GM18870 (cell line): ENCODE results near the gene TBC1D5.
A peak's percentile ranks its signal among the peaks of the same experiment; 100 is the strongest.

Experiments
- ATAC-seq: cut with Tn5 transposase; IDR thresholded peaks from one replicate; pipeline ENCODE4 v1.9.1; 2021; ENCODE audit warnings: moderate library complexity; ENCODE audit not compliant: unreplicated experiment

Gene TBC1D5

DNA sequence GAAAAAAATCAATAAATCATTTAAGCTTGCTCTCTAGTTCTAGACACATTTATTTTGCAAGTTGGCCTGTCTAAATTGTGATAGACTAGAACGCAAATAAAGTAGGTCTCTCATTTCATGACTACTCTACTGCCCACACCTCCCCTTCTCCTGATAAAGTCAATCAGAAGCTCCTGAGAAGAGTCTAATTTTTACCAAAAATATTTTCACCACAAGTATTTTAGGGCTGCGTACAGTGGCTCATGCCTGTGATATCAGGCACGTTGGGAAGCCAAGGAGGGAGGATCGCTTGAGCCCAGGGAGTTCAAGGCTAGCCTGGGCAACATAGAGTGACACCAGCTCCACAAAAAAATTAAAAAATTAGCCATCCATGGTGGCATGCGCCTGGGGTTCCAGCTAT is 136.5 kb downstream of the TBC1D5 start:
- no peak for ATAC-seq

DNA sequence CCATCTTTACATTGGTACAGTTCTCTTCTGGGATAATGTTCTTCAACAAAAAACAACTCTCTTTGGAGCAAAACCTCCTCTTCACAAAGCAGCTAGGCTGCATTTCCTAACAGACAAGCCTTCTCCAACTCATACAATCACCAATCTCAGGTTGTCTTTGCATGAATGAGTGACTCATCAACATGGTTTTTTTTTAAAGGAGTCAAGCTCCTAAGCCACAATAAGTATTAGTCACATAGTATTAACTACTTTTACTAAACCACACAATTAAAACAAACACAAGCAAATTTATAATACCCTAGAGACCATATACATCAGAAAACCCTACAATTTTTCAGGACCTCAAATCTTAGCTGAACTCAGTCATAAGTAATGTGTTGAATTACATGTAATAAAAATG is 137.4 kb downstream of the TBC1D5 start:
- ATAC-seq: no peak

DNA sequence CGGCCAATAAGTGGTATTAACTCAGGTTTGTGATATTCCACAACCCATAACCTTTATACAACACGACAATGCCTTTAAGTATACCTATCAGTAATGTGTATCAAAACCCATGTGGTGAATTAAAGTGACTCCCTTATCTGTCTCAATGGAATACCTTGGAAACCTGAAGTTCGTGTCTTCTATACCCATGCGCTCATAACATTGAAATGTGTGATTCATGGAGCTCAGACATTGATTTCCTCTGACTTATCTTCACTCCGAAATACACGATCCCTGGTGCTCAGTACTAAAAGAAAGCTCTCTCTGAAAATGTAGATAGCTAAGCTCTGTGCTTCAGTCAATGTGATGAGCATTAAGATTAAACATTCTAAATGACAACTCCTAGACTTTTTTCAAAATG is 140.3 kb downstream of the TBC1D5 start:
- no peak for ATAC-seq

DNA sequence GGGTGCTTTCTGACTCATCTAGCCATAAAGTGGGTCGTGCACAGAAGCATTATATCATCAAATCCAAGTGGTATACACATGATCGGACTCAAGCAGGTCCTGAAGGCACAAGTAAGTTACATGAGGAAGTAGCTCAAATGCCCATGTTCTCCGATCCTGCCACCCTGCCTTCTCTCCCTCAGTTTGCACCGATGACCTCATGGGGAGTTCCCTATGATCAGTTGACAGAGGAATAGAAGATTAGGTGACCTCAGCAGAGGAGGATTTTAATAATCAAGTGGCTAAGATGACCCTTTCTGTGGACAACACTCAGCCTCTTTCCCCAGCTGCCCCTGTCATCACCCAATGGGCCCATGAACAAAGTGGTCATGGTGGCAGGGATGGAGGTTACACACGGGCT is 149.5 kb downstream of the TBC1D5 start:
- no peak for ATAC-seq

DNA sequence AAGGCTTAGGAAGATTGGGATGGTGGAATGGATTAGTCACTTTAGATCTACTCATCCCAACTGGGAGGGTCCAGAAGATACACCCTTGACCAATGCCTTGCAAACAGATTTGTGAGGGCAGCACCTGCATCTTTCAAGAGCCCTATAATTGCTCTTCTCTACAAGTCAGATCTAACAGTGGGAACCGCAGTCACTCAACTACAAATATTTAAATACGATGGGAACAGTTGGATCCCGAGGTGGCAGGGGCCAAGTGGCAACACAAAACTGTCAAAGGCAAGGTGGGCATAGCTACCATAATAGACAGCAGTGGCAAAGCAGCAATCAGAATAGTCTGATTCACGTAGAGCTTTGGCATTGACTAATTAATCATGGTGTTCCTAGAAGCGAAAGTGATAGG is 152.0 kb downstream of the TBC1D5 start:
- no peak for ATAC-seq

DNA sequence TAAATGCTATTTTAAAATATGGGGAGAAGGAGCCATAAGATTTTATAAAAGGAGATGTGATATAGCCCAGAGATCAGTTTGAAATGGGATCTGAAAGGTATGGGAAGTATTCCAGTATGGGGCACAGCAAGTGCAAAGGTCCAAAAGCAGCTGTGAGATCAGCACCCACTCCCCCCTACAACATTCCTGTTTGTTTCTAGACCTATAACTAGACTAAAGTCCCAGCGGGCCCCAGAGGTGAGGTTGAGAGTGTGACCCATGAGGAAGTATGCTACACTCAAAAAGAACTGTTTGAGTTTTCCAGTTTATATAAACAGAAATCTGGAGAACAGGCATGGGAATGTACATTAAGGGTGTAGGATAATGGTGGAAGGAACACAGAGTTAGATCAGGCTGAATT is 152.5 kb downstream of the TBC1D5 start:
- ATAC-seq: no peak

DNA sequence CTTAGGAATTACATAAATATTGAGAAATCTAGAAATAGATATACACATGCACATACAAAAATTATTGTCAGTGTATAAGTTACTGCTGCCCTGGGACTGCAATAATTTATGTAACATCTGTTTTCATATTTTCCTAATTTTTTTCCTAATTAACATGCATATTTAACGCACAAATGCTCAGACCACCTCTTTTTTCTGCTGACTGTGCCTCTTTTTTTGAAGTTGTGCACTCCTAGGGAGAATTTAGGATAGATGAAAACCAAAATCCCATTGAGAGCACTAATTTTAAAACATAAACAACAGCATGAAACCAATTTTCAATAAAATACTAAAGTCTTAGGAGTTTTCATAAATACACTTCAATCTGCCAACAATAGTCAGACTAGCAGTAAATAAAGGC is 154.0 kb downstream of the TBC1D5 start:
- no peak for ATAC-seq

DNA sequence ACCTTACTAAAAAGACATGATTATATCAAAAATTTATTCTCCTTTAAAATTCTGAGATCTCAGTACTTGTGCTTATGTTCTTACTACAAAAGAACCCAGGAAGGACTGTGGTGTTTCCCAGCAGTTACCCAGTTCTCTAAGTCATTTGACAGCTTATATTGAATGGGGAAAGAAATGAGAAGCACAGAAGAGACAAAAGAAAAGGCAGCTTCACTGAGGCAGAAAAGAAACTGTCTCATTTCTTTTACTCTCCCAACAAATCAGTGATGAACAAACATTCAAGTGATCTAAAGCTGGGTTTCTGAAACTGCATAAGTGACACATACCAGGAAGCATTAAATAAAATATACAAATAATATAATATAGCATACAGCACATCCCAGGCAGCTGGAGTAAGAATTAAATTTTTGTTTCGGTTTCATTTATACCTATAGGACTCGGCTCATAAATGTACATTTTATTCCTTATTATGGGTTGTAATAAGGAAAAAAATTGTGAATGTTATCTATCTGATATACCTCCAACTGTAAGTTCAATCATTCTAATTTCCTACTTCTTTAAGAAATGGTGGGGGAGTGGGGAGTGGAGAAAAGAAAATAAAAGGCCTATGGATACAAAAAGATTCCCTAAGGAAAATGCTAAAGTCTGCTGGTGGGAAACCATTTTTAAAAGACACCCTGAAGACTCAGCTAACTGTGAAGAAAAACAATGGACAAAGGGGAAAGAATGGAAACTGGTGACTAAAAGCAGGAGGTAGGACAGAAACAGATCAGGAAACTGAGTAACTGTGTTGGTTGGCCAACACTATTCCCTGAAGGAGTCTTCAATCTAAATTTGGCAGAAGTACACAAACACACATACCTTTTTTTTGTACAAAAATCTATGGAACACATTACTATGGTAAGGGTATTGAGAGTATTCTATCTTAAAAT is 156.8 kb downstream of the TBC1D5 start:
- no peak for ATAC-seq

DNA sequence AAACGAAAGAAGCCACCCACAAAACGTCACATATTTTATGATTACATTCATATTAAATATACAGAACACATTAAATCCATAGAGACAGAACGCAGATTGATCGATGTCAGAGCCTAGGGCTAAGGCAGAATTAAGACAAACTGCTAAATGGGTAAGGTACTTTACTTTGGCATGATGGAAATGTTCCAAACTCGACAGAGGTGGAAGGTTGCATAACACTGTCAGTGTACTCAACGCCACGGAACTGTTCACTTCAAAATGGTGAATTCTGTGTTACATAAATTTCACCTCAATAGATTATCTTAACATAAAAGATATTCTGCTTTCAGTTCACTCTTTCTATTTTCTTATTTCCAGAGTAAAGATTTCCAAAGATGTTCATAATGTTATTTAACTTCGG is 158.4 kb downstream of the TBC1D5 start:
- ATAC-seq: no peak

DNA sequence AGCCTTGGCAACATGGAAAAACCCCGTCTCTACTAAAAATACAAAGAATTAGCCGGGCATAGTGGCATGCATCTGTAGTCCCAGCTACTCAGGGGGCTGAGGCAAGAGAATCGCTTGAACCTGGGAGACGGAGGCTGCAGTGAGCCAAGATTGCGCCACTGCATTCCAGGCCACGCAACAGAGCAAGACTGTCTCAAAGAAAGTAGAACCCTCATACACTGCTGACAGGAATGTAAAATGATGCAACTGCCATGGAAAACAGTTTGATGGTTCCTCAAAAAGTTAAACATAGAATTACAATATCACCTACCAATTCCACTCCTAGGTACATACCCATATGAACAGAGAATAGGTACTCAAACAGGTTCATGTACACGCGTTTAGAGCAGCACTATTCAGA is 158.9 kb downstream of the TBC1D5 start:
- ATAC-seq: no peak

DNA sequence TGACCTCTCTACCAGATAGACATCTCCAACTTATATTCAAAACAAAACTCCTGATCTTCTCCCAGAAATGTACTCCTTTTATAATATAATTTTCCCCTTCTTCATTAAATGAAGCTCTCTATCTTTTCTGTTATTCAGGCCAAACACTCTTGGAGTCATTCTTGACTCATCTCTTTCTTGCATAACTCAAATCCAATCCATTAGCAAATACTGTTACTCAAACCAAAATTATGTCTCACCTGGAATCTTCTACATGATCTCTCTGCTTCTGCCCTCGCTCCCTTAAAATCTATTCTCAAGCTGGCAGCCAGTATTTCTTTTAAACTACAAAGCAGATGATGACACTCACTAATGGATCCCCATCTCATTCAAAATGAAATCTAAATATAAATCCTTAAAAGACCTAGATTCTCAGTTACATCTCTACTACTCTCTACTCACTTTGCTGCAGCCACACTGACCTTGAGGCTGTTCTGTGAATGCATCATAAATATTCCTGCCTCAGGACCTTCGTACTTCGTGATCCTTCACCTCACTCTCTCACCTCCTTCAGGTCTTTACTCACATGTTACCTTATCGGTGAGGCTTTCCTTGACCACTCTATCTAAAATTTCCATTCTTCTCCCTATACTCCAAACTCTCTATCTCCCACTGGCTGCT is 160.9 kb downstream of the TBC1D5 start:
- ATAC-seq: no peak

DNA sequence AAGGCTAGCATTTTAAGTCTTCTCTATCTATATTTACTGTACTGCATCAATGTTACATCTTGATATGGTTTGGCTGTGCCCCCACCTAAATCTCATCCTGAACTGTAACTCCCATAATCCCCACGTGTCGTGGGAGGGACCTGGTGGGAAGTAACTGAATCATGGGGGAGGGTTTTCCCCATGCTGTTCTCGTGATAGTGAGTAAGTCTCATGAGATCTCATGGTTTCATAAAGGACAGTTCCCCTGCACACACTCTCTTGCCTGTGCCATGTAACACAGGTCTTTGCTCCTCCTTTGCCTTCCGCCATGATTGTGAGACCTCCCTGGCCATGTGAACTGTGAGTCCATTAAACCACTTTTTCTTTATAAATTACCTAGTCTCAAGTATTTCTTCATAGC is 161.5 kb downstream of the TBC1D5 start:
- no peak for ATAC-seq

DNA sequence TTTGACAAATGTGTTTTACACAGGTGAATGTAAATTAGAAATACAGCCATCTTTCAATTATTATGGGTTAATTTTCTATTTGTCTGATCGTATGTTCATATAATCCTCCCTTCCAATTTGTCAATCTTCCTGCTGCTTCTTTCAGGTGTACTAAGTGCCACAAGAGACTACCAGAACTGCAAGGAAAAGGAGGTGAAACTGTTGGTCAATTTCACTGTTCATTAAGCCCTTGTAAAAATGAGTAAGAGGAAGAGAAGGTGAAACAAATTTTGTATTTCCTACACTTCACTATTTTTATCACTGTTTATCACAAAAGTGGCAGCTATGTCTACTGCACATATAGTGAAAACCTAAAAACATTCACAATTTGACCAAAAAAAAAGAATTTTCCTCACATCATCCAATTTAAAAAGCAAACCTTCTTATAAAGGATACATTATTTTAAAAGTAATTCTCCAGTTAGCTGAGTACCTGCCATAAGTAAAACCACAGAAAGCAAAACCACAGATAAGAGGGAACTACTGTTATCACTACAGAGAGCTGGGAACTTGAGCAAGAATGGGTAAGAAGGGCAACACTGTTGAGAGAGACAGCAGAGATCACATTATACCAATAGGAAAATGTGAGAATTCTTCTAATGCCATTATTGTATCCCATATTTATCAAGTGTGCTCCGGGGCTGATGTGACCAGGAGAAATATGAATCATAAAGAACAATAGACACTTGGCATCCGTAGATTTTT is 163.0 kb downstream of the TBC1D5 start:
- peak; percentile 99 for ATAC-seq

DNA sequence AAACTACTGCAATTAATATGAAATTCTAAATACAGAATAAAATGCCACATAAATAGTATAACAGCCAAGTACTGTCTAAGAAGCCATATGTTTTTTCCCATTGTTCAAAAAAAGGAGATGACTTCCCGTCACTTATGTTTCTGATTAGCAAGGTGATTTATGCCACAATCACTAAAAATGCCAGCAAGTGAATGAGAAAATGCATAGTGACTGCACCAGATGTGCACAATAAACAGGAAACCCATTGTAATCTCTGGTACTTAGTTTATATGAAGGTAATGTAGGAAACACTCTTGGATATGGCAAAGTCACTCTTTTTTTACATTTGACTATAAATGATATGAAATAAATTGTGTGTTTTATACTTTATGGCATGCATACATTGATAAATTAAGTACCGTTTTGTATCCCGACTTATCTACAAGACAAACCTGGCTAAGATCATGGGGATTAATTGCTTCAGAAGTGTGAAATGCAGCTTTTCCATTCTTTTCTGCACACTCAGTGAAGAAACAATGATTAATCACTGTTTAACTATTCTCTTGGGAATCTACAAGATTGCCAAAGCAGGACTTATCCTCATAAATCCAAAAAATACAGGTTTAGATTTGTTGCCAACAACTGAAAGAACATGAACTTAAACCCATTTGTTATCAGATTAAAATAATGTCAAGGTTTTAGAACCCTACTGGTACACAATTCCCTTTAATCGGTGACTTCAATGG is 164.5 kb downstream of the TBC1D5 start:
- no peak for ATAC-seq

DNA sequence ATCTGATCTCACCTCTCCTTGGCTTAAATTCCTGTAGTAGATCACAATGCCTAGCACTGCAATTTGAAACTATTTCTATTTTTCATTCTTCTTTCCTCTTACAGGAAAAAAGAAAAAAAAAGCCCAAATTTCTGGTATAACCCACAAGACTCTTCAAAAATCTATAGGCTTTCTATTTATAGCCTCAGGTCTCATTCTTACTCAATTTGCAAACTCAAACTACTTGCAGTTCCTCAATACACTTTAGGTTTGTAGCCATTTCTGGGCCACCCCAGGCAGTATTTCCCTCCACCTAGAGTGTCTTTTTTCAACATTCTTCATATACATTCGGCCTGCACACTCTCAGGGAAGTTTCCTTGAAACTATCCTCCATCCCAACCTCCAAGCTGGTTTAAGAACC is 169.0 kb downstream of the TBC1D5 start:
- peak; percentile 96 for ATAC-seq

DNA sequence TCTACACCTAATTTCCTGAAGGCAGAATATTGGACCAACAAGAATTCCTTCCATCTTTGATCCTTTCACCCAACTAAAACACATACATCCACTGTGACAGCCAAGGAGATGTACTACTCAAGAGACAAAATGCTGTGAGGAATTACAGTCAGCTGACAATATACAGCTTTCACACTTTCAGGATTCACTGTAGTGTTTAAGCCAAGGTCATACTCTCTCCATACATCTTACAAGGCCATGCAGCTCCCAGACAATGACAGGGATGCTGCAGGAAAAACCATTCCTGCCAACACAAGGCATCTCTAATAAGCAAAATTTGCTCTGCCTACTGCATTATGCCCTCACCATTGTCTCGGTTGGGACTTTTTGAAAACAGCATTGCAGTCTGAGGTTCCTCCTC is 170.7 kb downstream of the TBC1D5 start:
- ATAC-seq: no peak

DNA sequence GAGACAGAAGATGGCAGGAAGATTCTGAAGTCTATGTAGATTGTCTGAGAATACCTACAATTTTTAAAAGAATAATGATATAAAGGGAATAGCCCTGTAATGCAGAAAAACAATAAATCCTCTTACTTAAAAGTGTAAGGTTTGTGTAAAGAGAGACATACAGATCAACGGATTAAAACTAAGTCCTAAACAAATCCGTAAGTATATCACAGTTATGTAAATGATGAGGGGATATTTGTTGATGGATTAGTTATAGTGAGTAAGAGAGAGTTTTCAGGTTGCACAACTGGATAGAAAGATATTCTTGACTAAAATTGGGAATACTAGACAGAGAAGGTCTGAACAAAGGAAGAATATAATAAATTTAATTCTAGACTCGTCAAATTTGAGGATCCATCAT is 179.6 kb downstream of the TBC1D5 start:
- no peak for ATAC-seq

DNA sequence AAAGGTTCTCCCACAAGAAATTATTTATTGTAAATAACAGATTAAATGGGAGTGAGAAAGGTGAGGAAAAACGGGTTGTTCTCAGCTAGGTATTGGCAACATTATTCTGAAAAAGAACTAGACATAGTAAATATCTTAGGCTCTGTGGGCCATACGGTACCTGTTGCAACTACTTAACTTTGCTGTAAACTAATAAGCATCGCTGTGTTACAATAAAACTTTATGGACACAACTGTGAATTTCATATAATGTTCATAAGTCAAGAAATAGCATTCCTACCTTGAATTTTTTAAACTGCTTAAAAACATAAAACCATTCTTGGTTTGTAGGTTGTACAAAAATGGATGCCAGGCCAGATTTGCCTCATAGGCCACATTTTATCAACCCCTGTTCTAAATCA is 183.9 kb downstream of the TBC1D5 start:
- no peak for ATAC-seq

DNA sequence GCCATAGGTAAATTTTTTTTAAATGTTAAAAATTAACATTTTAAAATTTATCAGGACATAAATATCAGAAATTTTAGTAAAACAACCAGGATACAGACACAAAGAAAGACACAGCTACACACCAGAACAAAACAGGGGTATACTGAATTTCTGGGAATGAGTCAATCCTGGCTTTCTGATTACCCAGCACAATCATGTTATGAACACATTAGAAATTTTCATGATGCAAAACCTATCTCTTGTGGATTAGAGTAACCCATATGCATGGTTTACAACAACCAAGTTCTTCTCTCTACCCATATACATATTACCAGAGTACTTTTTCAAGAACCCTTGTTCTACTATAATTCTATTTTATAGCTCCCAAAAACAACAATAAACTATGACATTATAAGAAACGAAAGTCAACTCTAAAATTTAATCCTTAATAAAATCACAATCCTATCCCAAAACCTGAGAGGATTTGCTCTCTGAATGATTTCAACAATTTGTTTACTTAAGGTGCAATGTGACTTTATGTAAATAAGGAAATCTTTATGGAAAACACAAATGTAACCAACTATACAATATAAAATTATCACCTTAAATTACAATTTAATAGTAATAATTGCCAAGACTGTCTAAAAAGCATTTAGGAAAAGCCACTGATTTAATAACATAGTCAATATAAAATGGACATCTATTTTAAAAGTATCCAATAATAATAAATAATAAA is 184.5 kb downstream of the TBC1D5 start:
- ATAC-seq: no peak

DNA sequence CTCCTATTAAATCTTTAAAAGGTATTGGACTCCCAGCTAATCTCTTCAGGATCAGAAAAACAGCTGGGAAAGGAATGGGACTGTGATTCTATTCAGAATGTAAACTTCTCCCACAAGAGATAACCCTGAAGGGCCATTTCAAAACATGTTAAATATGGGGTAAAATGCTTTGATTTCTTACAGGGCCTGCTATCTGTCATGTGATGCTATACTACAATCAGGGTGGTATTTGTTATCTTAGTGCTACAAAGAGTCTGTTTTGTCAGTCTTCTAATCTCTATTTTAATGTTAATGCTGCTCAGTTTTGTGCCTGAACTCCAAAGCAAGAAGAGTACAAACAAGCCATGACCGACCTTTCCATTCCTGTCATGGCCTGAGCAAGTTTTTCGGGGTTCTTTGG is 186.9 kb downstream of the TBC1D5 start:
- ATAC-seq: no peak
